Urinary bladder (tissue), 4 donors: ENCODE results near the gene NOS1AP. TPM values are rescaled to one million over a fixed set of nuclear protein-coding genes. Genes with fewer than 3 reads are reported as not detected.

Experiments
- DNase-seq: peaks from one replicate; pipeline ENCODE4 v3.0.0-alpha.2; 2015; ENCODE audit errors: extremely low spot score
- H3K27ac ChIP-seq: one replicate; pipeline ENCODE4 v1.5.1; 2013; ENCODE audit warnings: low read depth, mild to moderate bottlenecking, moderate library complexity
- H3K36me3 ChIP-seq: one replicate; pipeline ENCODE4 v1.6.1; 2013; ENCODE audit warnings: mild to moderate bottlenecking, moderate library complexity; ENCODE audit not compliant: insufficient read depth
- H3K4me1 ChIP-seq: one replicate; pipeline ENCODE4 v1.6.1; 2013; ENCODE audit warnings: mild to moderate bottlenecking, moderate library complexity; ENCODE audit not compliant: insufficient read depth
- H3K4me3 ChIP-seq: one replicate; pipeline ENCODE4 v1.5.1; 2013; ENCODE audit warnings: low read depth, low read length
- WGBS: extraction: QIAGEN DNeasy Blood & Tissue Kit; methylation state at CpG from one replicate; pipeline ENCODE4 v1.1.7; 2013; 5-methylcytosine and 5-hydroxymethylcytosine counted together
- polyA plus RNA-seq: library from polyadenylated mRNA; stranded (reverse); fragments of 200-250 nt; gene quantifications from one replicate; pipeline ENCODE4 v1.2.3, GENCODE V29; 2013
- total RNA-seq: library from RNA; depleted of rRNA; stranded (reverse); fragments of >200 nt; gene quantifications from one replicate; pipeline ENCODE4 v1.2.3, GENCODE V29; 2014
- donor health status: healthy with polysubstance abuse.
- donor health status: healthy.

Gene NOS1AP
- total and polyA plus RNA-seq, 2 donors, result 0.92 to 2.0 TPM

DNA sequence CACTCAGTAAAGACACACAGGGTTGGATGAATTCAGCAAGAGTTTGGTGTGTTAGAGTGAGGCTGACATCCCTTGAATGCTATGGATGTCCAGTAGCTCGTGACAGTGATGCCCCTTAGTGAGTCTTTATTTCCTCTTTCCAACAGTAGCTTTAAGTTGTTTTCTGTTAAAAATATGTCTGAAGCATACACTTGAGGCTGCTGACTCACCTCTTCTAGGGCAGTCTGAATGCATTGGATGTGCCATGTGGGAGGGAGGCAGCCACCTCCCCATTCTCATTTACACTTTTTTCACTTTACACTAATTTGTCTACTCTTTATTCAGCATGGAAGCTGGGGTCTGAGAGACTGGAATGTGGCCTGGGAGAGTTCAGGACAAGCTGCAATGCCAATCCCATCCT is 17.6 kb downstream of the NOS1AP start:
- no peak for DNase-seq
- Histone ChIP-seq H3K4me3 (no peak overlapping the region), H3K36me3 (no peaks in the 10 kb centered on the region), H3K27ac (no peak overlapping the region), H3K4me1 (no peaks in the 10 kb centered on the region)
- WGBS, result 90% methylated on average over 1 of the region's 1 CpG

- Histone ChIP-seq H3K4me3 (no peak overlapping the region), H3K36me3 (no peaks in the 10 kb centered on the region), H3K4me1 (no peaks in the 10 kb centered on the region), H3K27ac (no peak overlapping the region)
- DNase-seq, result no peak
- 95% methylated on average over 1 of the region's 1 CpG for WGBS
Observed at GRCh38 chr1:162087574-162087973, 18.1 kb downstream of the NOS1AP start.

DNA sequence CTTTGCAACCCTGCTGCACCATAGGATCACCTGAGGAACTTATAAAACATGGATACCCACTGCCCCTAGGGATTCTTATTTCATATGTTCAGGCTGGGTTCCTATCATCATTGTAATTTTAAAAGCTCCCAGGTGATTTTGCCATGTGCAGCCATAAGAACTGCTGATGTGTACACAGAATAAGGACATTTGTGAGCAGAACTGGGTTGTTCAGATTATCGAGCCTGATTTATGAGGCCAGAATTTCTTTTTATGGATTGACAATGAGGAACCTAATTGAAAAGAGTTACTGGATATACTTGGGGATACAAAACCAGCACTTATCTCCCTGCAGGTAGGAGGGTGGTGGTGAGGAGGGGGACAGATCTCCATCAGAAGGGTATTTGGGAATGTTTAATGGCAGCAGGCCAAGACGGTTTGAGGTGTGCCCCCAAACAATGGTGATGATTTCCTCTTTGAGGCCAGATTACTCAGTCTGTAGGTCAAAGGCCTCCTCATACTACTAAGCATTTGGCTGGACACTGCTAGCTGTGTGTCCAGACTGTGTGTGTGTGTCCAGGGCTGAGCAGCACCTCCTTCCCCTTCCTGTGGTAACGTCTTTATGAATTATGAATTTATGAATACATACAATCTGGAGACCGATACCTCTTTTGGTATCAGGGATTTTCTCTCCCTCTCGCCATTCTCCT is 18.9 kb downstream of the NOS1AP start:
- 74% methylated on average over 5 of the region's 5 CpGs for WGBS
- DNase-seq, result no peak
- Histone ChIP-seq H3K4me1 (no peaks in the 10 kb centered on the region), H3K4me3 (no peak overlapping the region), H3K27ac (no peak overlapping the region), H3K36me3 (no peaks in the 10 kb centered on the region)

- no peaks in the 10 kb centered on the region for H3K4me1 ChIP-seq
- WGBS, result 86% methylated on average over 2 of the region's 2 CpGs
- no peaks in the 10 kb centered on the region for H3K36me3 ChIP-seq
- no peak for DNase-seq
- no peak overlapping the region for H3K27ac ChIP-seq
- no peak overlapping the region for H3K4me3 ChIP-seq
Observed at GRCh38 chr1:162089748-162090147, 20.3 kb downstream of the NOS1AP start.

GRCh38 chr1:162090378-162090777 is 20.9 kb downstream of the NOS1AP start:
- DNase-seq, result no peak
- Histone ChIP-seq H3K4me1 (no peaks in the 10 kb centered on the region), H3K27ac (no peak overlapping the region), H3K4me3 (no peak overlapping the region), H3K36me3 (no peaks in the 10 kb centered on the region)
- WGBS, result 95% methylated on average over 2 of the region's 2 CpGs

DNA sequence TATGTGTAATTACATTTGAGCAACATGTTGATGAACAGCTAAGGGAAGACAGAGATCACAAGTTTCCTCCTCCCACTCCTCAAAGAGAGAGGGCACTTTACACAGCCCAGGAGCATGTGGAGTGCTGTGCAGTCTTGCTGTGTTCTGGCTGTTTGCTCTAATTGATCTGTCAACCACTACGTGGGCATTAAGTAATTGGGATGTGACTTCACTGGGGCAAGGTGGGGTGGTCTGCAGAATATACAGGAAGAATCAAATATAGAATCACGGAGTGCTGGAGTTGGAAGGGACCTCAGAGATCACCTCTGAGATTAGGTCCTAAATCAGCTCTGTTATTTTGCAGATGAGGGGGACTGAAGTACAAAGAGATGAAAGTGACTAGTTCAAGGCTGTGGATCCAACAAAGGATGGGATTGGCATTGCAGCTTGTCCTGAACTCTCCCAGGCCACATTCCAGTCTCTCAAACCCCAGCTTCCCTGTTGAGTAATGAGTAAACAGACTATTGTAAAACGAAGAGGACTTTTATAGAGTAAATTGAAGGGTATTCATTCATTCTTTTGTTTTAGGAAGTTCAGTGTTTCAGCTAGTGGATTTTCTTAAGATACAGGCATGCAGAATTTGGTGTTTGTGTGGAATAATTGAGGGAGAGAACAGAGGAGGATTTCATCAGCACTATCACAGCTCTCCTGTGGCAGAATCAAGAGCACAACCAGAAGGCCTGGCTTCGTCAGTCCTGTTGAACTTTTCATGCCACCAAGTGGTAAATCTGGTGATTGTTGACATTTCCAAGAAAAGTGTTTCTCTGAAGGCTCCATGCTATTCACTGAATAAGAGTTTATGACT is 22.4 kb downstream of the NOS1AP start:
- 53% methylated on average over 4 of the region's 4 CpGs for WGBS

DNA sequence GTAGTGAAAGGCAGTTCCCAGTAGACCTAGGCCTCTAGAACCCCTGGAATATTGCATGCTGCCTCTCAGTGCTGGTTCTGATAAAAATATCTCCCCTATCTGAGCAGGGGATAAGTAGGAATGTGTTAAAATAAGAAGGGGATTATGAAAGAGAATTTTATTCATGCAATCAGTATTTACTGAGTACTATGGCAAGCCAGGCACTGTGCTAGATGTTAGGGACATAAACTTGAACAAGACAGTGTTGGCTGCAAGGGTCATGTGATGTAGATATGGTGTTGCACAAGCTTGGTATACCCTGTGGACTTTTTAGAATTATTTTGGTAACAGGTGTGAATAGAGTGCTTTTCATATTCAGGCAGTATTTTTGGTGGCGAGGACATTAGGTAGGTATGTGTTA is 23.6 kb downstream of the NOS1AP start:
- no peaks in the 10 kb centered on the region for H3K36me3 ChIP-seq
- H3K27ac ChIP-seq, result no peak overlapping the region
- no peak overlapping the region for H3K4me3 ChIP-seq
- DNase-seq, result no peak
- WGBS, result 97% methylated on average over 1 of the region's 1 CpG
- H3K4me1 ChIP-seq, result no peaks in the 10 kb centered on the region

More for the DNA sequence above, 22.4 kb downstream of the NOS1AP start:
- Histone ChIP-seq H3K36me3 (no peaks in the 10 kb centered on the region), H3K4me3 (no peak overlapping the region), H3K4me1 (no peaks in the 10 kb centered on the region), H3K27ac (no peak overlapping the region)
- no peak for DNase-seq

DNA sequence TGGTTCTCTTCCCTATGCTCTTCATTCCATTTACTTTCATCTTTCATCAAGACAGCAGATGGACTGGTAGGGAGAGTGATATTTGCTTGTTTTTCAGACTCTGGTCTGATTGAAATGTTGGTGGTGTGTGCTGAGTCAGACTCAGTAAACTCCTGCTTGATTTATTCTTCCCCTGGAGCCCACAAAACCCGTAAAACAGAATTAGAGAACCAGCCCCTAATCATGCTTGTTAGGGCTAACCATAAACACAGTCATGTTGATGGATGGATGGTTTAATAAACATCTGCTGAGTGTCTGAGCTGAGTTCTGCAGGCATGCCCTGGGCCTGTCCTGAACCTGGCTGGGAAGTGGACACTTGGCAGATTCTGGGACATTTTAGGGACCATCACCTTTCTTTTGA is 24.8 kb downstream of the NOS1AP start:
- no peaks in the 10 kb centered on the region for H3K4me1 ChIP-seq
- no peaks in the 10 kb centered on the region for H3K36me3 ChIP-seq
- H3K4me3 ChIP-seq, result no peak overlapping the region
- no peak for DNase-seq
- H3K27ac ChIP-seq, result no peak overlapping the region
- 34% methylated on average over 1 of the region's 1 CpG for WGBS

- no peaks in the 10 kb centered on the region for H3K4me1 ChIP-seq
- DNase-seq, result no peak
- H3K27ac ChIP-seq, result no peak overlapping the region
- H3K36me3 ChIP-seq, result no peaks in the 10 kb centered on the region
- WGBS, result 89% methylated on average over 2 of the region's 2 CpGs
- no peak overlapping the region for H3K4me3 ChIP-seq
Observed at GRCh38 chr1:162094723-162095122, 25.2 kb downstream of the NOS1AP start.

DNA sequence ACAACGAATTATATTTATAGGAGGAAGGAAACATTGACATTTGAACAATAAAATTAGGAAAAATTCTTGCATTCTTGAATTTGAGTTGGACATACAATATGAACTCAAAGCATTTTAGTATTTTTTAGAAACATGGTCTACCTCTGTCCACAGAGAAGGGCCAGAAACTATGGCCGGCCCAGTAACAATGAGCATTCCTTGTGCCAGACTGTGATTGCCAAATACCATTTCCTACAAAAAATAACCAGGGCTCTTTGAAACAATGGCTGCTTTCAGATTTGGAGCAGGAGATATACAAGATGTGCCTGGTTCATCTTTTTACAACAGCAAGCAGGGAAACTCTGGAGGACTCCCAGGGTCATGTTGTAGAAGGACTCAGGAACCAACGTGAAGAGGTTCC is 38.4 kb downstream of the NOS1AP start:
- Histone ChIP-seq H3K36me3 (no peaks in the 10 kb centered on the region), H3K4me1 (no peaks in the 10 kb centered on the region), H3K4me3 (no peak overlapping the region), H3K27ac (no peak overlapping the region)
- WGBS, result 81% methylated on average over 3 of the region's 3 CpGs
- no peak for DNase-seq

DNA sequence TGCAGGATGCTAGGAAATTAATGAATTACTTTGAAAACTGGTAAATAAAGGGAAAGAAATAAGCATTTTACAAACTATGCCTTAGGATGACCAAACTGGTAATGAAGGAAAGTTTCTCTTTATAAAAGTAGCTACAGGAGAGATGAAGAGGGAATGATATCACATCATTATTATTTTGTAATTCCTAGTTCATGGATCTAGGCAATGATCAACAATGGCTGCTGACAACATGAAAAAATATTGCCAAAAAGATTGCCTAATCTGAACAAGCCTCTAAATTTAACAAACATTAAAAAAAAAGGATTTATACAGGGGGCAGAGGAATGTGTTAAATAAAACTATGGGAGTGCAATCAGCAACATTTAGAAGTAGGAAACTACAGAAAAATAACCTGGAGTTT is 38.9 kb downstream of the NOS1AP start:
- no peaks in the 10 kb centered on the region for H3K36me3 ChIP-seq
- no peak for DNase-seq
- no peak overlapping the region for H3K27ac ChIP-seq
- no peak overlapping the region for H3K4me3 ChIP-seq
- H3K4me1 ChIP-seq, result no peaks in the 10 kb centered on the region

DNA sequence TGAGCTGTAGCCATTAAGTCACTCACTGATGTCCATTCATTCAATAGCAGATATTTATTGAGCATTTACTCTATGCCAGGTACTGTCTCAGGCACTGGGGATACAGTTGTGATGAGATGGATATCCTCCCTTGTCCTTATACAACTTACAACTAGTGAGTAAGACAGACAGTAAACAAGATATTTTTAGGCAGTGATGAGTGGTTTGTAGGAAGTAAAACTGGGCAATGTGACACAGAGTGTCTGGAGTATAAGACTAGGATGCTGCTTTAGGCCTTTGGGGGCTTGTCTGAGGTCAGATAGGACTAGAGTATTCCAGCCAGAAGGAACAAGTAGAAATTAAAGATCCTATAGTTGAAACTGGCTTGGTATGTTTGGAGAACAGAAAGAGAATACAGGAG is 41.4 kb downstream of the NOS1AP start:
- H3K36me3 ChIP-seq, result no peaks in the 10 kb centered on the region
- H3K27ac ChIP-seq, result no peak overlapping the region
- no peak for DNase-seq
- H3K4me1 ChIP-seq, result no peaks in the 10 kb centered on the region
- no peak overlapping the region for H3K4me3 ChIP-seq

GRCh38 chr1:162111572-162111971 is 42.1 kb downstream of the NOS1AP start:
- Histone ChIP-seq H3K4me1 (no peaks in the 10 kb centered on the region), H3K27ac (no peak overlapping the region), H3K36me3 (no peaks in the 10 kb centered on the region), H3K4me3 (no peak overlapping the region)
- 66% methylated on average over 4 of the region's 4 CpGs for WGBS
- DNase-seq, result no peak

DNA sequence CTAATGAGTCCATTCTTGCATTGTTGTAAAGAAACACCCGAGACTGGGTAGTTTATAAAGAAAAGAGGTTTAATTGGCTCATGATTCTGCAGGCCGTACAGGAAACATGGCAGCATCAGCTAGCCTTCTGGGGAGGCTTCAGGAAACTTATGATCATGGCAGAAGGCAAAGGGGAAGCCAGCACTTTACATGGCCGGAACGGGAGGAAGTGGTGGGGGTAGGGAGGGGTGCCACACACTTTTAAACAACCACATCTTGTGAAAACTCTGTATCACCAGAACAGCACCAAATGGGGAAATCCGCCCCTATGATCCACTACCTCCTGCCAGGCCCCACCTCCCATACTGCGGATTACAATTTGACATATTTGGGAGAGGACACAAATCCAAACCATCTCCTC is 43.9 kb downstream of the NOS1AP start:
- WGBS, result 84% methylated on average over 6 of the region's 6 CpGs
- no peaks in the 10 kb centered on the region for H3K36me3 ChIP-seq
- no peak overlapping the region for H3K4me3 ChIP-seq
- no peak overlapping the region for H3K27ac ChIP-seq
- no peak for DNase-seq
- no peaks in the 10 kb centered on the region for H3K4me1 ChIP-seq
